Measurements from ENCODE around the gene HOXB4.
"Not testable (repeated sequence)": the region's sequence is repeated elsewhere in the genome, so short reads cannot be mapped to it uniquely, and the experiment has no call there.

HOXB4 gene

DNA sequence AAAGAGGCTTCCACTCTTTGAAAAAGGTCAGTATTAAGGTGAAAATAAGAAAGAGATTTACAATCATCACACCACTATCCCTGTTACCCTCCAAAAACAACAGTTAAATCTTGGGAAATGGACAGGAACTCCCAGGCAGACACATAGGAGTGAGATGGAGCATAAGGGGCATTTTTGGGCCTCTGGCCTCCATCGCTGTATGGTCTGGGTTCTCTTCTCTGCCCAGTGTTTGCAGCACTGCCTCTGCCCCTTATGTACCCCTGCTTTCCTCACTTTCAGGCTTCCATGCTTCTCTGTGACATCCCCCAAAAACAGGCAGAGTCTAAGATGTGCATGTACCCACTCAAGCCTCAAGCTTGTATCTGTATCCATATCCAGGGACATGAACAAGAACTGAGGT, 32.6 kb downstream of the HOXB4 start:
- no peak for DNase-seq (ENCODE audit: low read depth in 1 of 2, low spot score in 1 of 2)
- in situ Hi-C loops (cut with HindIII; ENCODE audit: low pct_unique_long_range_greater_than_20kb, low sequenced_read_pairs) = no loop called here
- no peak for TF ChIP-seq JUND (IDR thresholded peaks at IDR 0.05; ENCODE audit: low read depth)

DNA sequence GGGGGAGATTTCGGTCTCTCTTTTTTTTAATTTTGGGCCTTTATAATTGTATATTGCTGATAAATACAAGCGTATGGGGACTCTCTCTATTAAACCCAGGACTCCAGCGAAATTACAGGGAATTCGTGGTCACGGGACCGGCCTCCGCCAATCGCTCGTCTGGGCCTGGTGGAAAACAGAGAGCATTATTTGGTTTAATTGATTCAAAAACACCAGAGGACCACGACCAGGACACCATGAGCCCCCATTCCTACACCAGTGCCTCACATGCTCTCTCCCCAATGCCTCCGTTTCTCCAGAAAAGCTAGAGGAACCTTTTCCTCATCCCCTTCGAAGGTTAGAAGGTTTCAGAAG, 33.2 kb downstream of the HOXB4 start, which contains the start of gene HOXB2:
TSS of gene HOXB2 (minus strand) at position 88 of the 354 bp plus-strand sequence. CDS start 198 bp downstream, outside the sequence.
- DNase-seq (ENCODE audit: low read depth in 1 of 2, low spot score in 1 of 2) = peak; percentile 67 to 78
- in situ Hi-C loops (cut with HindIII; ENCODE audit: low pct_unique_long_range_greater_than_20kb, low sequenced_read_pairs) = no loop called here
- TF ChIP-seq JUND (IDR thresholded peaks at IDR 0.05; ENCODE audit: low read depth) = no peak

DNA sequence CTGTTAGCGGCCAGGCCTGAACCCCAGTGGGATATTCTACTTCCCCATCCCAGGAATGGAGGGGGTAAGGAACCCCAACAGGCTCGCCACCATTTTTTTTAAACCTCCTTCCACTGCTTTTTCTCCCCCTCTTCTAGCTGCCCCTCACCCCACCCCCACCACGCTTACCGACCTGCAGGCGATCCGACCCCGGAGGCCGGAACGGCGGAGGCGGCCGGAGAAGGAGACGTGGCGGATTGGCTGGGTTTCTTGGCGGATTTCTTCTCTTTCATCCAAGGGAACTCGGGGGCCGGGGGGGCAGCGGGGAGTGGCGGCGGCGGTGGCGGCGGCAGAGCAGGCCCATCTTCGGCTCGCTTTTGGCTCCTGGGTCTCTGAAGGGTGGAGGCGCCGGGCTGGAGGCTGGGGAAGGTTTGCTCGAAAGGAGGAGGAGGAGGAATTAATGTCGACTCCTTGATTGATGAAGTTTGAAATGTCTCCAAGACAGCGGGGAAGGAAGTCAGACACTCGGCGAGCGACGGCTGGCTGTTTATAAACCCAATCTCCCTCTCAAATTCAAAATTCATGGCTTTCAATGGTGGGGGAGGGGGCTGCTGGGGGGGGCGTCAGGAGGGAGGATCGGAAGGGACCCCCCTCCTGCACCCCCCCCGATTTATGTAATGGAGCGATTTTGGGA, 33.7 kb downstream of the HOXB4 start:
- TF ChIP-seq JUND (IDR thresholded peaks at IDR 0.05; ENCODE audit: low read depth) = no peak
- in situ Hi-C loops (cut with HindIII; ENCODE audit: low pct_unique_long_range_greater_than_20kb, low sequenced_read_pairs) = no loop called here
- peak; percentile 69 to 80 for DNase-seq (ENCODE audit: low read depth in 1 of 2, low spot score in 1 of 2)

DNA sequence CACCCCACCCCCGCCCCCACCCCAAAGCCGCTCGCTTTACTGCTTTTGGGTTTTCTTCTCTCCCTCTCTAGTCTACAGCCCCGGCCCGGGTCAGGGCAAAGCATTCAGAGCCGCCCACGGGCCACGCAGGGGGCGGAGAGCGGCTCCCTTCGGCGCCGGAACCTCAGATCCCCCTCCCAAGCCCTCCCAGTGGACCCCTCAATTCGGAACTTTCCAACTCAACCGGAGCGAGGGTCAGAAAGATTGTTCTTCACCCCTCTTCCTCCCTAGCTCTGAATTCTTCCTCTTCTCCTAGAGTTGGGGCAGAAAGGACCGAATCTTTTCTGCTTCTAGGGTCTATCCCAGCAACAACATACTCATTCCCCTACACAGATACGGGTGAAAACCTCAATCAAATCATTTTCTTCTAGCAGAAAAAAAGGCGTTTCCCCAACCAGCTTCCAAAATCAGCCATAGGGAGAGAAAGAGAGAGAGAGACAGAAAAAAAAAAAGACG, 34.2 kb downstream of the HOXB4 start:
- DNase-seq (ENCODE audit: low read depth in 1 of 2, low spot score in 1 of 2) = no peak
- in situ Hi-C loops (cut with HindIII; ENCODE audit: low pct_unique_long_range_greater_than_20kb, low sequenced_read_pairs) = no loop called here
- TF ChIP-seq JUND (IDR thresholded peaks at IDR 0.05; ENCODE audit: low read depth) = no peak

DNA sequence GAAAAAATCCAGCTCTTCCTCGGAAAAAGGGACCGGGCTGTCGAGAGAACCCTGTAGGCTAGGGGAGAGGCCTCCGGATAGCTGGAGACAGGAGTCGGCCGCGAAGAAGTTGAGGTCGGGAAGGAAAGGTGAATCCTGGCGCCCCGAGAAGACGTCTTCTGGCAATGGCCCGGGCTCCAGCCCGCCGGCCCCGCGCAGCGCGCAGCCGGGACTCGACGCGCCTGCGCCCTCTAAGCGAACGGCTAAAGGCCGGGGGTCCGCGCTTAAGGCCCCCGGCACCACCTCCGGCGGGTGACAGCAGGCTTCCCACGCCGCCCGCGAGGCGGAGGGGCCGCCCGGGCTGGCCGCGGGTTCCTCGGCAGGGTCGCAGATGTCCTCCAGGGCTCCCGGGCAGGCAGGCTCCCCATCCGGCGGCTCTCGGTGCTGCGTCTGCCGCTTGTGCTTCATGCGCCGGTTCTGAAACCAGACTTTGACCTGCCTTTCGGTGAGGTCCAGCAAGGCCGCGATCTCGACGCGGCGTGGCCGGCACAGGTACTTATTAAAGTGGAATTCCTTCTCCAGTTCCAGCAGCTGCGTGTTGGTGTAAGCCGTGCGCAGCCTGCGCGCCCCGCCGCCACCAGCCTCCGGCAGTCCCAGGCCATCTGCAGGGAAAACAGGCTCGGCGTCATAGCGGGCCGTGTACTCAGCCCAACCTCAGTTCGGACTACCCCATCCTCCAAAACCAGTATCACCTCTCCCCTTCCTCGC, 34.9 kb downstream of the HOXB4 start:
- DNase-seq (ENCODE audit: low read depth in 1 of 2, low spot score in 1 of 2) = peak; percentile 82 to 91
- TF ChIP-seq JUND (IDR thresholded peaks at IDR 0.05; ENCODE audit: low read depth) = no peak
- in situ Hi-C loops (cut with HindIII; ENCODE audit: low pct_unique_long_range_greater_than_20kb, low sequenced_read_pairs) = no loop called here

DNA sequence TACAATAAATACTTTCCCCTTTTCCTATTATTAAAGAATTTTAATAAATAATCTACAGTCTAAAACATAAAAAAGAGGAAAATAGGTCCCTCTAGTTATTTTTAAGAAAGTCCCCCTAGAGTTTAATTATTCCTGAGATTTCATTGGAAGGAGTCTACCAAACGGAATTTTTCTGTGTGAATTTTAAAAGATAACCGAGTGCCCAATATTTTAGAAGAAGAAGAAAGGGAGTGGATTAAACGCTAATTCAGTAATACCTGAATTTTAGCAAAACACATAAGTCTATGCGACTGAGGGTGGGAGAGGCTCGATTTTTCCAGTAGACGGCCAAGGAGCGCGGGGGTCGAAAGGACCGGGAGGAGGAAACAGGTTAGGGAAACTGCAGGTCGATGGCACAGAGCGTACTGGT, 35.4 kb downstream of the HOXB4 start:
- no peak for TF ChIP-seq JUND (IDR thresholded peaks at IDR 0.05; ENCODE audit: low read depth)
- no peak for DNase-seq (ENCODE audit: low read depth in 1 of 2, low spot score in 1 of 2)
- in situ Hi-C loops (cut with HindIII; ENCODE audit: low pct_unique_long_range_greater_than_20kb, low sequenced_read_pairs) = no loop called here

DNA sequence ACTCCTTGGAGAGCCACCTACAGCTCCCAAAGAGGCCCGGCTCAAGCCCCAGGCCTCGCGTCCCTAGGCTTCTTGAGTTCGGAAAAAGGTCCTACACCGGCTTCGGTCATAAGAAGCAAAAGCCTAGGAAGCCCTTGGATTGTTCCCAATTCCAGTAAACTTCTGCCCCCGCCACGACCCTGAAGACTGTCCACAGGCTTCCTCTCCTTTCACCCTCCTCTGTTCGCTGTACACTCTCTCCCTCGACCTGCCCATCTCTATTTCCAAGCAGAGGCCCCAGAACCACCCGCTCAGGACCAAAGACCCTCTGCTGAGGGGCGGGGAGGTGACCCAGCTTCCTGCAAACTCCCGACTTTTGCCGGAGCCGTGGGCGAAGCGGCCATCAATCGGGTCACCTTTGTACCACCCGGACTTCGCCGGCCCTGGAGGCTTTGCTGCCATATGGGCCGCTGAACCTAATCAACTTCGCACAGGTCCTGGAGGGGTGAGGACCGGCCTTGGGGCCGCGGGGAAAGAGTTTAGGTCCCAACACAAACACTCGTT, 36.0 kb downstream of the HOXB4 start:
- no peak for TF ChIP-seq JUND (IDR thresholded peaks at IDR 0.05; ENCODE audit: low read depth)
- in situ Hi-C loops (cut with HindIII; ENCODE audit: low pct_unique_long_range_greater_than_20kb, low sequenced_read_pairs) = no loop called here
- DNase-seq (ENCODE audit: low read depth in 1 of 2, low spot score in 1 of 2) = peak in 1 of 2 experiments; percentile 68

DNA sequence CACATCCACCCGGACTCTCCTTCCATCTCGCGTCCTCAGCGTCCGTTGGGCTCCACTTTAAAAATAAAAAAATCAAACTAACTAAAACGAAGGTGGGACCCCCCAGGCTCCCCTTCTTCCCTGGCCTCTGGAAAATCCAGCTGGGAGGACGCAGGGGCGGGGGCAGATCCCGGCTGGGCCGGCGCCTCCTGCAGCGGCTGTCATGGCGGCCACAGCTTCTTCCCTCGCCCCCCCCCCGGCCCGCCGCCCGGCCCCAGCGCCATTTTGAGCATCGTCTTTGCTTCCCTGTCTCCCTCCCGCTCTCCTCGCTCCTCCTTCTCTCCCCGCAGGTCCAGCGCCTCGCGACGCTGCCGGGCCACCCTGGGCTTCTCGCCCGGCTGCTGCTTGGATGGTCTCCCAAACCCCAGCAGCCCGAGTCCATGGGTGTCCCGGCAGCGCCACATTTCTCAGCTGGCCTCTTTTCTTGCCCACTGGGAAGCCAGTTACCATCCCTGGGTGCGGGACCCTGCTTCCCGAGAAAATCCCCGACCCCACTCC, 36.5 kb downstream of the HOXB4 start:
- no peak for TF ChIP-seq JUND (IDR thresholded peaks at IDR 0.05; ENCODE audit: low read depth)
- peak; percentile 61 to 86 for DNase-seq (ENCODE audit: low read depth in 1 of 2, low spot score in 1 of 2)
- in situ Hi-C loops (cut with HindIII; ENCODE audit: low pct_unique_long_range_greater_than_20kb, low sequenced_read_pairs) = no loop called here

DNA sequence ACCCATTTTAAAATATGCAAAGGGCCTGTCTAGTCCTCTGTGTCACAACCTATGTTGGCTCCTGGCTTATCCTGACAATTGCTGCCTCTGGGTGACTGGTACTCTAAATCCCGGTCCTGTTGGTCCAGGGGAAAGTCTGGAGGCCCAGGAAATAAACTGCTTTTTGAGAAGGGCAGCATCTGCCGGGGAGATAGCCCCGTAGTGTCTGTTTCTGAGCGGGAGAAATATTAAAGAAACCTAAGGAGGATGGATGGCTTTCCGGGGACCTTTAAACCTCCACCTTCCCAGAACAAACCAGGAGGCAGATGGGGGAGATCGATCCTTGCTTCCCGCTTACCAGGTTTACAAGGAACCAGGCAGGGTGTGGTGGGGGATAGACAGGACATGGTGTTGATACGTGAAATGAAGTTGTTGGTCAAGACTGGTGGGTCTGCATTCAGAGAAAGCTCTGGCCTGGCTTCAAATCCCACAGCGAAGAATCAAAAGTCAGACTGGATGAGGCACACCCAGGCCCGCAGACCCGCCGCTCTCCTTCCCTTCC, 37.0 kb downstream of the HOXB4 start:
- no peak for TF ChIP-seq JUND (IDR thresholded peaks at IDR 0.05; ENCODE audit: low read depth)
- in situ Hi-C loops (cut with HindIII; ENCODE audit: low pct_unique_long_range_greater_than_20kb, low sequenced_read_pairs) = no loop called here
- no peak for DNase-seq (ENCODE audit: low read depth in 1 of 2, low spot score in 1 of 2)

DNA sequence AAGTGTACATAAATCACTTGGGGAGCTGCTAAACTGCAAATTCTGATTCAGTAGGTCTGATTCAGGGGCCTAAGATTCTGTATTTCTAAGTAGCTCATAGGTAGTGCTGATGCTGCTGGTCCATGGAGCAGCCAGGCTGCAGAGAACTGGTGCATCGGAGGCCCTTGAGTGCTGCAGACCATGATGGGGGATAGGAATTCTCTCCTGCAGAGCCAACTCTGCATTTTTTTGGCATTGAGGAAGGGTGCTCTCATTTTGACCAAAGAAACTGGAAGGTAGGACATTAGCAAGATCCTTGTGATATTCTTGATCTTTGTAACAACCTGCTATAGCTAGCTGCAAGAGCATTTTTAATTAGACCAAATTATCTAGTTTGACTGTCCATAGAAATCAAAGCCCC, 37.9 kb downstream of the HOXB4 start:
- TF ChIP-seq JUND (IDR thresholded peaks at IDR 0.05; ENCODE audit: low read depth) = no peak
- no peak for DNase-seq (ENCODE audit: low read depth in 1 of 2, low spot score in 1 of 2)
- in situ Hi-C loops (cut with HindIII; ENCODE audit: low pct_unique_long_range_greater_than_20kb, low sequenced_read_pairs) = no loop called here

DNA sequence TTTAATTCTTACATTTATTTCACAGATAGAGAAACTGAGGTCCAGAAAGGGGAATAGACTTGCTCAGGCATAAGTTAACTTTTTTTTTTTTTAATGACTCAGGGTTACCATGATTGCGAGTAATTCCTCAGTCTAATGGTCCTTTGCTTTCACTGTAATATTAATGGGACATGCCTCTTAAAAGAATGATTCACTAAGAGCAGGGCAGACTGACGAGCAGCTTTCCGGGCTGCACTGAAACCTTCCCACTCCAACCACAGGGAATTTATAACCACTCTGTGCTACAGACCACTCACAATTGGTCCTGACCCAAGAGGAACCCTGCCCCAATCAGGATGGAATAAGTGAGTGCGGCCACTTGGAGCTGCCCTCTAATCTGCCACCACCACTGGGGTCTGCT, 39.0 kb downstream of the HOXB4 start:
- no peak for DNase-seq (ENCODE audit: low read depth in 1 of 2, low spot score in 1 of 2)
- in situ Hi-C loops (cut with HindIII; ENCODE audit: low pct_unique_long_range_greater_than_20kb, low sequenced_read_pairs) = no loop called here
- TF ChIP-seq JUND (IDR thresholded peaks at IDR 0.05; ENCODE audit: low read depth) = no peak

DNA sequence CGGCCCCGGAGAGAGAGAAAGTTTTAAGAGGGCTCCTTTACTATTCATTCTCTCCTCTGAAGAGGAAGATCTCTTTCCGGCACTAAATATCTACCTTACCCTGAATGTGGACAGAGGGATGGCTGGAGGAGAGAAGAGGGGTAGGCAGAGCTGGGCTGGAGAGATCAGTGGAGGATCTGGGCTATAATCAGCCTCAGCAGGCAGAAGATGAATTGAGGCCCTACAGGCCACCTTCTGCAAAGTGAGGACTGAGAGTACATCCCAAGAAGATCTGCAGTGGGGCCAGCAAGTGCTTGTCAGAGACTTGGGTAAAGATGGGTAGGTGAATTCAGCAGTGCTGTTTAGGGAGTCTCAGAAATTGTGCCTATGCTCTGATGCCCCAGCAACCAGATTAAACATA, 40.8 kb downstream of the HOXB4 start:
- in situ Hi-C loops (cut with HindIII; ENCODE audit: low pct_unique_long_range_greater_than_20kb, low sequenced_read_pairs) = no loop called here
- no peak for DNase-seq (ENCODE audit: low read depth in 1 of 2, low spot score in 1 of 2)
- no peak for TF ChIP-seq JUND (IDR thresholded peaks at IDR 0.05; ENCODE audit: low read depth)

DNA sequence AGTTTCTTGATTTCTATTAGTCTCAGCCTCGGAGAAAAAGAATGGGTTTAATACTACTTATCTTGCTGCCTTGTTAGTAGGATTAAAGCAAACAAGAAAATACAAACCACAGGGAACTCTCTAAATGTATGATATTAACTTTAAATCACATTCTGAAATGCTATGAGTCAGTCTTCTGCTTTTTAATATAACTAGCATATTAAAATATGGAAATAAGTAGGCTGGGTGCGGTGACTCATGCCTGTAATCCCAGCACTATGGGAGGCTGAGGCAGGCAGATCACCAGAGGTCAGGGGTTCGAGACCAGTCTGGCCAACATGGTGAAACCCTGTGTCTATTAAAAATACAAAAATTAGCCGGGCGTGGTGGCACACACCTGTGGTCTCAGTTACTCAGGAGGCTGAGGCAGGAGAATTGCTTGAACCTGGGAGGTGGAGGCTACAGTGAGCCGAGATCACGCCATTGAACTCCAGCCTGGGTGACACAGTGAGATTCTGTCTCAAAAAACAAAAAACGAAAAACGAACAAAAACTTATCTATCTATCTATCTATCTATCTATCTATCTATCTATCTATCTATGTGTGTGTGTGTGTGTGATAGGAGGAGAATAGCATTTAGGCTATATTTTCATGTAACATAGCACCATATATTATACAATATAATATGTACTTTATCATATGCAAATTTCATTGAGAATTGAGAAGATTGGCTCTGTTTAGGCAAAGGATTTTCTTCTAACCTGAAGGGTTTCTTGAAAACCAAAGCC, 42.2 kb downstream of the HOXB4 start:
- in situ Hi-C loops (cut with HindIII; ENCODE audit: low pct_unique_long_range_greater_than_20kb, low sequenced_read_pairs); DNase-seq (ENCODE audit: low read depth in 1 of 2, low spot score in 1 of 2): not testable (repeated sequence)
